IMR-90 (cell line): ENCODE data around the gene MBD1. TPM values are rescaled to one million over a fixed set of nuclear protein-coding genes. Genes with fewer than 3 reads are reported as not detected.

ENCODE experiments used
- ATAC-seq: fragments of 200-7000 bp; cut with Tn5 transposase; 2 replicates; pipeline ENCODE4 v1.9.1; 2020; ENCODE audit warnings: low read depth, mild to moderate bottlenecking, moderate library complexity
- BruUV-seq: library from RNA; stranded (reverse); fragments of 400-500 nt; replicated peaks from 2 replicates; lab custom pipeline; 2021; lab: Mats Ljungman, UMichigan
- CTCF ChIA-PET: fragments of 300-600 bp; formaldehyde crosslinking; extraction: SDS; loops from one replicate; lab custom pipeline; 2021; ENCODE audit warnings: antibody characterized with exemption; lab: Yijun Ruan, JAX
- POLR2A ChIA-PET: fragments of 300-600 bp; sonication (Branson Sonifier 250); formaldehyde crosslinking; loops from one replicate; lab custom pipeline; 2022; ENCODE audit warnings: antibody characterized with exemption; ENCODE audit not compliant: unreplicated experiment; lab: Charles Lee
- DNase-seq: peaks from one replicate; pipeline ENCODE4 v3.0.0; 2013
- H2AFZ ChIP-seq: replicated peaks from 2 replicates; pipeline ENCODE3; 2013; ENCODE audit warnings: low read length, mild to moderate bottlenecking; ENCODE audit not compliant: poor library complexity
- H2AK5ac ChIP-seq: 2 replicates; pipeline ENCODE4 v1.6.1; 2013; ENCODE audit warnings: low read depth, low read length, inconsistent platforms
- H2AK9ac ChIP-seq: replicated peaks from 2 replicates; pipeline ENCODE3; 2013; ENCODE audit warnings: mild to moderate bottlenecking, low read depth, low read length, moderate library complexity; ENCODE audit not compliant: poor library complexity
- H2BK120ac ChIP-seq: 2 replicates; pipeline ENCODE4 v1.6.1; 2013; ENCODE audit warnings: low read depth, low read length, inconsistent platforms
- H2BK15ac ChIP-seq: 3 replicates; pipeline ENCODE4 v1.6.1; 2013; ENCODE audit warnings: low read depth, low read length, inconsistent platforms
- H2BK20ac ChIP-seq: 2 replicates; pipeline ENCODE4 v1.6.1; 2013; ENCODE audit warnings: low read depth, mild to moderate bottlenecking, inconsistent platforms, low read length, moderate library complexity
- H2BK5ac ChIP-seq: 2 replicates; pipeline ENCODE4 v1.6.1; 2013; ENCODE audit warnings: mild to moderate bottlenecking, low read depth, low read length, inconsistent platforms; ENCODE audit not compliant: poor library complexity, severe bottlenecking
- H3K14ac ChIP-seq: replicated peaks from 2 replicates; pipeline ENCODE4 v1.6.1; 2013; ENCODE audit warnings: low read depth, low read length, inconsistent platforms
- H3K18ac ChIP-seq: 2 replicates; pipeline ENCODE4 v1.6.1; 2013; ENCODE audit warnings: low read depth, low read length, control low read depth
- H3K23ac ChIP-seq: 2 replicates; pipeline ENCODE4 v1.6.1; 2013; ENCODE audit warnings: low read depth, low read length, inconsistent platforms
- H3K27ac ChIP-seq: 2 replicates; pipeline ENCODE4 v1.5.1; 2013; ENCODE audit warnings: mild to moderate bottlenecking, control low read depth, low read length; ENCODE audit not compliant: insufficient read depth
- H3K27me3 ChIP-seq: 2 replicates; pipeline ENCODE4 v1.6.1; 2013; ENCODE audit warnings: low read length; ENCODE audit not compliant: control insufficient read depth, insufficient read depth
- H3K36me3 ChIP-seq: 2 replicates; pipeline ENCODE4 v1.6.1; 2013; ENCODE audit warnings: low read length, mixed read lengths; ENCODE audit not compliant: control insufficient read depth, insufficient read depth
- H3K4ac ChIP-seq: 2 replicates; pipeline ENCODE4 v1.6.1; 2013; ENCODE audit warnings: low read depth, low read length, inconsistent platforms
- H3K4me1 ChIP-seq: 2 replicates; pipeline ENCODE4 v1.6.1; 2013; ENCODE audit warnings: low read length, mixed read lengths; ENCODE audit not compliant: control insufficient read depth, insufficient read depth
- H3K4me2 ChIP-seq: 2 replicates; pipeline ENCODE4 v1.6.1; 2013; ENCODE audit warnings: low read depth, mild to moderate bottlenecking, control low read depth, low read length, moderate library complexity
- H3K4me3 ChIP-seq: 2 replicates; pipeline ENCODE4 v1.5.1; 2013; ENCODE audit warnings: low read depth, mild to moderate bottlenecking, control low read depth, low read length, moderate library complexity; ENCODE audit not compliant: insufficient read depth
- H3K56ac ChIP-seq: 2 replicates; pipeline ENCODE4 v1.6.1; 2013; ENCODE audit warnings: low read length, inconsistent platforms; ENCODE audit not compliant: insufficient read depth; ENCODE audit errors: extremely low read depth
- H3K79me1 ChIP-seq, 2 experiments: 2 replicates each; pipeline ENCODE4 v1.6.1; 2013; ENCODE audit warnings: low read length in 2 of 2, inconsistent platforms in 1 of 2, low read depth in 1 of 2
- H3K9ac ChIP-seq: 2 replicates; pipeline ENCODE4 v1.6.1; 2013; ENCODE audit warnings: low read depth, low read length, control low read depth
- H3K9me1 ChIP-seq: 2 replicates; pipeline ENCODE4 v1.6.1; 2013; ENCODE audit warnings: low read length, inconsistent platforms; ENCODE audit not compliant: insufficient read depth
- H3K9me3 ChIP-seq: 2 replicates; pipeline ENCODE4 v1.6.1; 2013; ENCODE audit warnings: low read length; ENCODE audit not compliant: control insufficient read depth, insufficient read depth
- H4K20me1 ChIP-seq: 2 replicates; pipeline ENCODE4 v1.6.1; 2013; ENCODE audit warnings: low read length, inconsistent platforms; ENCODE audit not compliant: insufficient read depth
- H4K5ac ChIP-seq: 2 replicates; pipeline ENCODE4 v1.6.1; 2013; ENCODE audit warnings: mild to moderate bottlenecking, low read depth, low read length, control low read depth
- H4K8ac ChIP-seq, 2 experiments: 2 replicates each; pipeline ENCODE4 v1.6.1; 2013; ENCODE audit warnings: low read depth in 2 of 2, low read length in 2 of 2, control low read depth in 1 of 2, inconsistent platforms in 1 of 2
- H4K91ac ChIP-seq: 2 replicates; pipeline ENCODE4 v1.6.1; 2013; ENCODE audit warnings: low read depth, low read length, inconsistent platforms; ENCODE audit not compliant: insufficient read depth
- BHLHE40 ChIP-seq: fragments of 150-350 bp; IDR thresholded peaks from 2 replicates; pipeline ENCODE4 v1.6.1; 2016; ENCODE audit warnings: mild to moderate bottlenecking, low read depth, low read length
- CEBPB ChIP-seq: IDR thresholded peaks from 2 replicates; pipeline ENCODE4 v1.6.1; 2012; ENCODE audit warnings: low read depth, low read length, improper control_type of control experiment
- CHD1 ChIP-seq: IDR thresholded peaks from 2 replicates; pipeline ENCODE4 v1.6.1; 2012; ENCODE audit warnings: low read depth, low read length, improper control_type of control experiment
- FOS ChIP-seq: fragments of 150-350 bp; IDR thresholded peaks from 2 replicates; pipeline ENCODE4 v1.6.1; 2016; ENCODE audit warnings: low read depth, low read length
- MAFK ChIP-seq: IDR thresholded peaks from 2 replicates; pipeline ENCODE4 v1.6.1; 2012; ENCODE audit warnings: low read depth, low read length, improper control_type of control experiment
- MAZ ChIP-seq: IDR thresholded peaks from 2 replicates; pipeline ENCODE4 v1.6.1; 2012; ENCODE audit warnings: low read depth, mild to moderate bottlenecking, low read length, improper control_type of control experiment, moderate library complexity, borderline replicate concordance
- NFE2L2 ChIP-seq: fragments of 150-350 bp; IDR thresholded peaks from 2 replicates; pipeline ENCODE4 v1.6.1; 2016; ENCODE audit warnings: low read depth, mild to moderate bottlenecking, low read length
- POLR2A ChIP-seq: IDR thresholded peaks from 2 replicates; pipeline ENCODE4 v1.6.1; 2012; ENCODE audit warnings: mild to moderate bottlenecking, low read depth, low read length
- RAD21 ChIP-seq: IDR thresholded peaks from 2 replicates; pipeline ENCODE4 v1.6.1; 2012; ENCODE audit warnings: low read length, improper control_type of control experiment
- RCOR1 ChIP-seq: IDR thresholded peaks from 2 replicates; pipeline ENCODE4 v1.6.1; 2012; ENCODE audit warnings: mild to moderate bottlenecking, low read length, improper control_type of control experiment; ENCODE audit not compliant: insufficient replicate concordance
- RFX5 ChIP-seq: IDR thresholded peaks from 2 replicates; pipeline ENCODE4 v1.8.0; 2012; ENCODE audit warnings: low read depth, mild to moderate bottlenecking, low read length, moderate library complexity
- SMC3 ChIP-seq: fragments of 150-350 bp; IDR thresholded peaks from 2 replicates; pipeline ENCODE4 v1.6.1; 2016; ENCODE audit warnings: low read depth, mild to moderate bottlenecking, antibody characterized with exemption, low read length, moderate library complexity
- WGBS, 2 experiments: methylation state at CpG; one replicate each; pipeline versions ENCODE4 v1.1.5 to v1.1.7; 2013; ENCODE audit warnings: missing lambda C conversion rate in 2 of 2; ENCODE audit not compliant: insufficient read length in 1 of 2; ENCODE audit errors: extremely low coverage in 2 of 2; 5-methylcytosine and 5-hydroxymethylcytosine counted together
- dilution Hi-C: fragments of 300-500 bp; cut with HindIII; formaldehyde crosslinking; loops from one replicate; pipeline ENCODE4 v1.14.3; 2018; ENCODE audit warnings: low sequenced_read_pairs; ENCODE audit not compliant: unreplicated experiment
- in situ Hi-C: fragments of 300-500 bp; cut with MboI; formaldehyde crosslinking; loops from 3 replicates; pipeline ENCODE4 v1.14.3; 2019; ENCODE audit warnings: low sequenced_read_pairs, inconsistent platforms, mixed read lengths
- intact Hi-C: fragments of 100-400 bp; cut with micrococcal nuclease; formaldehyde crosslinking; loops from 2 replicates; pipeline ENCODE4 v1.10.0; 2022
- polyA plus RNA-seq, 3 experiments: library from polyadenylated mRNA; depleted of rRNA; stranded (reverse); fragments of >200 nt; gene quantifications; 2 replicates each; pipeline ENCODE4 v1.2.3, GENCODE V29; 2012; ENCODE audit warnings: low replicate concordance in 1 of 3
- total RNA-seq: library from RNA; depleted of rRNA; stranded (reverse); fragments of >200 nt; gene quantifications from 2 replicates; pipeline ENCODE4 v1.2.3, GENCODE V29; 2012
- TF ChIP-seq, protein P1 (sequence below): conservative IDR thresholded peaks from 2 replicates; pipeline ENCODE4 v1.5.1; 2012; ENCODE audit warnings: mild to moderate bottlenecking, low read depth, low read length, improper control_type of control experiment
- TF ChIP-seq, protein P2 (sequence below): fragments of 150-350 bp; IDR thresholded peaks from 2 replicates; pipeline ENCODE4 v1.6.1; 2016; ENCODE audit warnings: low read depth, mild to moderate bottlenecking, low read length, moderate library complexity, borderline replicate concordance

The MBD1 gene
- total and polyA plus RNA-seq, 2 of the 4 experiments (the other 2 are of a cell fraction) = 31.7 to 56.5 TPM

DNA sequence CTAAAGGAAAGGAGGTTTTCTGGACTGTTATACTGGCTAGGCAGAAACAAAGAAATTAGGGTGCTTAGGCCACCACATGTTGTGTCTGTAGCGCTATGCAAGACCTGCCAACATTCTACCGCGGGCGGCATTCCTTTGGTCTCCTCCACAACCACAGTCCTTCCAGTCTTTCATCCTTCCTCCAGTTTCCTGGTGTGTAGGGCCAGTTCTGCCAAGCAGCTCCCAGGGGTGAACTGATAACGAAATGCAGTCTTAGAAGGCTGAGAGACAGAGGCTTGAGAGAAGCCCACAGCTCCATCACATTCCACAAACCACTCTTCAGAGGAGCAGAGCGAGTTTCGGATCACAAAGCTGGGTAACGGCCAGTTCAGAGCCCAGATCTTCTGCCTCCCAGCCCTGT lies 25.6 kb upstream of the MBD1 start:
- peak overlapping the region; percentile 58; the same call in 1 of the 2 replicates for H3K4me2 ChIP-seq
- H4K5ac ChIP-seq = peak overlapping the region; percentile 23; the same call in 1 of the 2 replicates
- no peak overlapping the region for H3K14ac ChIP-seq
- no peak overlapping the region for H3K4me3 ChIP-seq
- ATAC-seq = no peak
- H3K23ac ChIP-seq = 0 out of 2 replicates have a peak overlapping the region, but pooled peaks have one; percentile 4
- H2BK15ac ChIP-seq = no peak overlapping the region
- DNase-seq = peak; percentile 16
- H3K4ac ChIP-seq = no peak overlapping the region; the same call in 1 of the 2 replicates
- ChIA-PET POLR2A (interaction anchor here (0.5 kb wide), 1 partner anchor 68 kb away, joined by 3 read pairs; the partner anchor contains the start of gene SKA1), CTCF (no interaction called here)
- no peaks in the 10 kb centered on the region for H3K36me3 ChIP-seq
- BruUV-seq = no TSS peak
- peak overlapping the region; percentile 28 to 88; a peak in 3 of 4 replicates for H4K8ac ChIP-seq
- H4K20me1 ChIP-seq = no peaks in the 10 kb centered on the region
- H3K27me3 ChIP-seq = peaks cover 3% of the 10 kb centered on the region
- H3K18ac ChIP-seq = no peak overlapping the region
- H2AFZ ChIP-seq = peak overlapping the region; percentile 81
- intact Hi-C loops (no loop called here), dilution Hi-C loops (no loop called here), in situ Hi-C loops (no loop called here)
- no peaks in the 10 kb centered on the region for H3K9me3 ChIP-seq
- H2BK120ac ChIP-seq = no peak overlapping the region
- TF ChIP-seq RFX5 (no peak), RCOR1 (no peak), RAD21 (no peak), BHLHE40 (no peak), SMC3 (no peak), CHD1 (no peak), MAFK (no peak), CEBPB (no peak), FOS (no peak), NFE2L2 (no peak), POLR2A (no peak), MAZ (no peak)
- TF ChIP-seq, protein P1, sequence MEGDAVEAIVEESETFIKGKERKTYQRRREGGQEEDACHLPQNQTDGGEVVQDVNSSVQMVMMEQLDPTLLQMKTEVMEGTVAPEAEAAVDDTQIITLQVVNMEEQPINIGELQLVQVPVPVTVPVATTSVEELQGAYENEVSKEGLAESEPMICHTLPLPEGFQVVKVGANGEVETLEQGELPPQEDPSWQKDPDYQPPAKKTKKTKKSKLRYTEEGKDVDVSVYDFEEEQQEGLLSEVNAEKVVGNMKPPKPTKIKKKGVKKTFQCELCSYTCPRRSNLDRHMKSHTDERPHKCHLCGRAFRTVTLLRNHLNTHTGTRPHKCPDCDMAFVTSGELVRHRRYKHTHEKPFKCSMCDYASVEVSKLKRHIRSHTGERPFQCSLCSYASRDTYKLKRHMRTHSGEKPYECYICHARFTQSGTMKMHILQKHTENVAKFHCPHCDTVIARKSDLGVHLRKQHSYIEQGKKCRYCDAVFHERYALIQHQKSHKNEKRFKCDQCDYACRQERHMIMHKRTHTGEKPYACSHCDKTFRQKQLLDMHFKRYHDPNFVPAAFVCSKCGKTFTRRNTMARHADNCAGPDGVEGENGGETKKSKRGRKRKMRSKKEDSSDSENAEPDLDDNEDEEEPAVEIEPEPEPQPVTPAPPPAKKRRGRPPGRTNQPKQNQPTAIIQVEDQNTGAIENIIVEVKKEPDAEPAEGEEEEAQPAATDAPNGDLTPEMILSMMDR = no peak
- TF ChIP-seq, protein P2, sequence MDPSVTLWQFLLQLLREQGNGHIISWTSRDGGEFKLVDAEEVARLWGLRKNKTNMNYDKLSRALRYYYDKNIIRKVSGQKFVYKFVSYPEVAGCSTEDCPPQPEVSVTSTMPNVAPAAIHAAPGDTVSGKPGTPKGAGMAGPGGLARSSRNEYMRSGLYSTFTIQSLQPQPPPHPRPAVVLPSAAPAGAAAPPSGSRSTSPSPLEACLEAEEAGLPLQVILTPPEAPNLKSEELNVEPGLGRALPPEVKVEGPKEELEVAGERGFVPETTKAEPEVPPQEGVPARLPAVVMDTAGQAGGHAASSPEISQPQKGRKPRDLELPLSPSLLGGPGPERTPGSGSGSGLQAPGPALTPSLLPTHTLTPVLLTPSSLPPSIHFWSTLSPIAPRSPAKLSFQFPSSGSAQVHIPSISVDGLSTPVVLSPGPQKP = no peak
- no peaks in the 10 kb centered on the region; a peak in 1 of 4 replicates for H3K79me1 ChIP-seq
- H2BK5ac ChIP-seq = no peak overlapping the region
- H3K27ac ChIP-seq = no peak overlapping the region
- H3K9me1 ChIP-seq = 0 out of 2 replicates have a peak, but pooled peaks cover 3% of the 10 kb centered on the region
- H3K9ac ChIP-seq = no peak overlapping the region
- H3K56ac ChIP-seq = no peak overlapping the region
- H3K4me1 ChIP-seq = peaks cover 3% of the 10 kb centered on the region; the same call in 1 of the 2 replicates
- no peak overlapping the region for H2BK20ac ChIP-seq
- peak overlapping the region; percentile 84 for H2AK9ac ChIP-seq
- WGBS, 2 experiments = no CpG with 5 or more reads among the region's 8 CpGs
- H2AK5ac ChIP-seq = peak overlapping the region; percentile 3; the same call in 1 of the 2 replicates
- no peak overlapping the region for H4K91ac ChIP-seq
